ENCODE measurements around the gene BRD1. TPM values are rescaled to one million over a fixed set of nuclear protein-coding genes. Genes with fewer than 3 reads are reported as not detected.

The BRD1 gene
- polyA plus RNA-seq, 3 donors = 0.61 to 13.8 (median 0.86) TPM

- Mint-ChIP-seq H3K4me1 (peaks cover 29% of the 10 kb centered on the region), H3K4me3 (no peak overlapping the region), H3K27me3 (ENCODE audit: low read depth in 3 of 3) (no peaks in the 10 kb centered on the region), H3K36me3 (peaks cover 72 to 82% of the 10 kb centered on the region in 2 donors), H3K9me3 (peaks cover 0 to 2% (median 0%) of the 10 kb centered on the region in 7 donors), H3K27ac (peak overlapping the region in 5 of 7 donors; percentile 15 to 90 (median 76))
- H3K79me2 ChIP-seq (ENCODE audit: insufficient read depth, low read length) = peaks cover 93% of the 10 kb centered on the region
- no peak for DNase-seq
- no peaks in the 10 kb centered on the region for H3K27me3 ChIP-seq (ENCODE audit: control insufficient read depth in 2 of 2, insufficient read depth in 2 of 2, low read length in 2 of 2)
- no peak overlapping the region for H3K9ac ChIP-seq (ENCODE audit: insufficient read depth, low read length, poor library complexity, severe bottlenecking)
- no peak overlapping the region for H2AFZ ChIP-seq (ENCODE audit: insufficient read depth, low read depth, low read length, poor library complexity, severe bottlenecking)
- no peak for TF ChIP-seq CTCF (IDR thresholded peaks at IDR 0.05)
- peaks cover 98% of the 10 kb centered on the region for H4K20me1 ChIP-seq (ENCODE audit: insufficient read depth, low read length)
- H3K4me1 ChIP-seq (ENCODE audit: control insufficient read depth in 1 of 2, insufficient read depth in 2 of 2, low read length in 2 of 2) = peaks cover 27 to 31% of the 10 kb centered on the region in 2 donors
- intact Hi-C loops (cut with micrococcal nuclease) = loop anchor here in 1 of 2 donors (2.0 kb wide), 1 partner anchor 65 kb away; the partner anchor contains the start of gene ZBED4
- H3K4me3 ChIP-seq (replicated peaks in 1 of 3; ENCODE audit: low read depth in 2 of 3, low read length in 3 of 3) = no peak overlapping the region
- H3K4me2 ChIP-seq (replicated peaks; ENCODE audit: extremely low read depth, low read length, poor library complexity, severe bottlenecking) = no peak overlapping the region
- H3K27ac ChIP-seq (ENCODE audit: low read depth in 1 of 2, low read length in 2 of 2) = peak overlapping the region in 1 of 2 donors; percentile 74
- WGBS (ENCODE audit: insufficient coverage) = 95% methylated on average over 6 of the region's 10 CpGs
- H3K9me3 ChIP-seq (replicated peaks in 1 of 2; ENCODE audit: control insufficient read depth in 1 of 2, insufficient read depth in 1 of 2, low read length in 2 of 2) = no peaks in the 10 kb centered on the region
- H3K36me3 ChIP-seq (replicated peaks in 1 of 2; ENCODE audit: control insufficient read depth in 1 of 2, insufficient read depth in 2 of 2, low read length in 2 of 2) = peaks cover 73 to 76% of the 10 kb centered on the region in 2 donors
Measured at GRCh38 chr22:49787861-49788260, 39.8 kb downstream of the BRD1 start.

GRCh38 chr22:49786976-49787706 lies 40.5 kb downstream of the BRD1 start:
- Histone ChIP-seq H2AFZ (ENCODE audit: insufficient read depth, low read depth, low read length, poor library complexity, severe bottlenecking) (no peak overlapping the region), H3K27me3 (ENCODE audit: control insufficient read depth in 2 of 2, insufficient read depth in 2 of 2, low read length in 2 of 2) (no peaks in the 10 kb centered on the region), H3K9ac (ENCODE audit: insufficient read depth, low read length, poor library complexity, severe bottlenecking) (no peak overlapping the region), H3K79me2 (ENCODE audit: insufficient read depth, low read length) (peaks cover 88% of the 10 kb centered on the region), H3K4me3 (replicated peaks in 1 of 3; ENCODE audit: low read depth in 2 of 3, low read length in 3 of 3) (no peak overlapping the region), H3K27ac (ENCODE audit: low read depth in 1 of 2, low read length in 2 of 2) (no peak overlapping the region), H3K4me2 (replicated peaks; ENCODE audit: extremely low read depth, low read length, poor library complexity, severe bottlenecking) (no peak overlapping the region), H3K36me3 (replicated peaks in 1 of 2; ENCODE audit: control insufficient read depth in 1 of 2, insufficient read depth in 2 of 2, low read length in 2 of 2) (peaks cover 66 to 73% of the 10 kb centered on the region in 2 donors), H3K9me3 (replicated peaks in 1 of 2; ENCODE audit: control insufficient read depth in 1 of 2, insufficient read depth in 1 of 2, low read length in 2 of 2) (no peaks in the 10 kb centered on the region), H3K4me1 (ENCODE audit: control insufficient read depth in 1 of 2, insufficient read depth in 2 of 2, low read length in 2 of 2) (peaks cover 27 to 31% of the 10 kb centered on the region in 2 donors), H4K20me1 (ENCODE audit: insufficient read depth, low read length) (peaks cover 94% of the 10 kb centered on the region)
- no peak for DNase-seq
- no peak overlapping the region for H3K4me3 Mint-ChIP-seq
- peaks cover 0 to 2% (median 0%) of the 10 kb centered on the region in 7 donors for H3K9me3 Mint-ChIP-seq
- peaks cover 29% of the 10 kb centered on the region for H3K4me1 Mint-ChIP-seq
- WGBS (ENCODE audit: insufficient coverage) = 88% methylated on average over 23 of the region's 35 CpGs
- H3K27ac Mint-ChIP-seq = peak overlapping the region in 3 of 7 donors; percentile 45 to 64 (median 63)
- no peak for TF ChIP-seq CTCF (IDR thresholded peaks at IDR 0.05)
- no peaks in the 10 kb centered on the region for H3K27me3 Mint-ChIP-seq (ENCODE audit: low read depth in 3 of 3)
- H3K36me3 Mint-ChIP-seq = peaks cover 66 to 80% of the 10 kb centered on the region in 2 donors
- intact Hi-C loops (cut with micrococcal nuclease) = no loop called here

Data from CD14-positive monocyte (primary cell).